ENCODE measurements around the gene SECTM1.

- TF ChIP-seq CTCF (IDR thresholded peaks at IDR 0.05) (no peak), POLR2A (IDR thresholded peaks at IDR 0.05) (no peak)
These were observed 41.2 kb upstream of the SECTM1 start for GRCh38 chr17:82374626-82375331.

All from Peyer's patch (tissue), 4 donors.